HG02588 (cell line): ENCODE data around the gene KCNIP1.

ENCODE experiments used
- ATAC-seq: cut with Tn5 transposase; IDR thresholded peaks from one replicate; pipeline ENCODE4 v1.9.1; 2021; ENCODE audit warnings: mild to moderate bottlenecking, moderate library complexity; ENCODE audit not compliant: unreplicated experiment

The KCNIP1 gene

GRCh38 chr5:170694911-170695310 lies 191.1 kb downstream of the KCNIP1 start:
- no peak for ATAC-seq

- ATAC-seq, result no peak
Observed at GRCh38 chr5:170697031-170697430, 193.2 kb downstream of the KCNIP1 start.

- ATAC-seq, result no peak
Observed at GRCh38 chr5:170700503-170700902, 196.7 kb downstream of the KCNIP1 start.

- ATAC-seq, result no peak
Observed at GRCh38 chr5:170701334-170701733, 197.5 kb downstream of the KCNIP1 start.

- ATAC-seq, result no peak
Observed at GRCh38 chr5:170704417-170705192, 200.8 kb downstream of the KCNIP1 start.

GRCh38 chr5:170709640-170710039 lies 205.8 kb downstream of the KCNIP1 start:
- no peak for ATAC-seq

- ATAC-seq, result no peak
Observed at GRCh38 chr5:170711300-170711699, 207.5 kb downstream of the KCNIP1 start.

- no peak for ATAC-seq
Observed at GRCh38 chr5:170715141-170715540, 211.3 kb downstream of the KCNIP1 start.

- no peak for ATAC-seq
Observed at GRCh38 chr5:170716396-170716795, 212.6 kb downstream of the KCNIP1 start.

- no peak for ATAC-seq
Observed at GRCh38 chr5:170719551-170719950, 215.7 kb downstream of the KCNIP1 start.

- no peak for ATAC-seq
Observed at GRCh38 chr5:170720179-170720578, 216.4 kb downstream of the KCNIP1 start.

- no peak for ATAC-seq
Observed at GRCh38 chr5:170720984-170721383, 217.2 kb downstream of the KCNIP1 start.

- no peak for ATAC-seq
Observed at GRCh38 chr5:170721681-170722080, 217.9 kb downstream of the KCNIP1 start.

GRCh38 chr5:170722316-170722715 lies 218.5 kb downstream of the KCNIP1 start:
- ATAC-seq, result no peak

- no peak for ATAC-seq
Observed at GRCh38 chr5:170731052-170731451, 227.2 kb downstream of the KCNIP1 start.

- no peak for ATAC-seq
Observed at GRCh38 chr5:170732685-170733084, 228.9 kb downstream of the KCNIP1 start.

- no peak for ATAC-seq
Observed at GRCh38 chr5:170736966-170737365, 233.1 kb downstream of the KCNIP1 start.

GRCh38 chr5:170737591-170737990 lies 233.8 kb downstream of the KCNIP1 start:
- ATAC-seq, result no peak

GRCh38 chr5:170738840-170739239 lies 235.0 kb downstream of the KCNIP1 start:
- ATAC-seq, result no peak

- ATAC-seq, result no peak
Observed at GRCh38 chr5:170739446-170739845, 235.6 kb downstream of the KCNIP1 start.

GRCh38 chr5:170740551-170741205 lies 236.9 kb downstream of the KCNIP1 start:
- ATAC-seq, result no peak

- ATAC-seq, result no peak
Observed at GRCh38 chr5:170741801-170742200, 238.0 kb downstream of the KCNIP1 start.

GRCh38 chr5:170743876-170744212 lies 240.0 kb downstream of the KCNIP1 start:
- ATAC-seq, result no peak
